ENCODE measurements around the gene MEOX2. TPM values are rescaled to one million over a fixed set of nuclear protein-coding genes. Genes with fewer than 3 reads are reported as not detected.
A peak's percentile ranks its signal among the peaks of the same experiment; 100 is the strongest.

MEOX2 gene
- polyA plus RNA-seq, 1 of the 3 experiments (the other 2 are of a cell fraction), result not detected

DNA sequence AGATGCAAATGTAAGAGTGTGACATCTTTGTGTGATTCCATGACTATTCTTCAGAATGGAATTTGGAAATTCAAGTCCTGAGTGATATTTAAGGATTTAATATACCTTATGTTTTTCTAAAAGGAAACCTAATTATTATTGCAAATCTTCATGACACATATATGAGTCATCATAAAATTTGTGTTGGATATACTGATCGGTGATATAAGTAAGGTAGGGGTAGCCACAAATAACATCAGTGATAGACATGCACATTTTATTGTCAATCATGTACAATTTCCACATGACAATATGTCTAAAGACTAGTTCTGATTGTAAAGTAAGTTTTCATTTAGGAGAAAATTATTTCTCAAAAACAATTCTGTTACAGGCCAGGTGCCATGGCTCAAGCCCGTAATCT is 65.0 kb downstream of the MEOX2 start:
- Histone ChIP-seq H3K27me3 (ENCODE audit: insufficient read depth) (0 out of 2 replicates have a peak, but pooled peaks cover 4% of the 10 kb centered on the region), H3K9ac (no peak overlapping the region), H2AFZ (ENCODE audit: low read depth) (no peak overlapping the region), H3K4me1 (ENCODE audit: control insufficient read depth in 1 of 2, insufficient read depth in 2 of 2, low read depth in 1 of 2, low read length in 1 of 2) (no peaks in the 10 kb centered on the region; a peak in 1 of 4 replicates), H3F3A (replicated peaks; ENCODE audit: insufficient read depth) (no peaks in the 10 kb centered on the region), H4K20me1 (ENCODE audit: insufficient read depth) (no peaks in the 10 kb centered on the region), H3K4me2 (no peak overlapping the region), H3K9me2 (no peaks in the 10 kb centered on the region), H3K79me2 (ENCODE audit: insufficient read depth) (no peaks in the 10 kb centered on the region), H3K36me3 (replicated peaks in 1 of 2; ENCODE audit: control insufficient read depth in 1 of 2, insufficient read depth in 2 of 2, low read length in 1 of 2) (no peaks in the 10 kb centered on the region), H3K4me3 (ENCODE audit: low read depth in 2 of 2, low read length in 1 of 2) (no peak overlapping the region), H3K9me3 (no peaks in the 10 kb centered on the region), H3K27ac (ENCODE audit: low read depth in 2 of 2, low read length in 1 of 2) (no peak overlapping the region)
- ChIA-PET POLR2A (no interaction called here), CTCF (interaction anchor here (1.2 kb wide), 1 partner anchor 18 kb away, joined by 3 read pairs; no protein-coding TSS in a partner anchor)
- TF ChIP-seq, protein P1, sequence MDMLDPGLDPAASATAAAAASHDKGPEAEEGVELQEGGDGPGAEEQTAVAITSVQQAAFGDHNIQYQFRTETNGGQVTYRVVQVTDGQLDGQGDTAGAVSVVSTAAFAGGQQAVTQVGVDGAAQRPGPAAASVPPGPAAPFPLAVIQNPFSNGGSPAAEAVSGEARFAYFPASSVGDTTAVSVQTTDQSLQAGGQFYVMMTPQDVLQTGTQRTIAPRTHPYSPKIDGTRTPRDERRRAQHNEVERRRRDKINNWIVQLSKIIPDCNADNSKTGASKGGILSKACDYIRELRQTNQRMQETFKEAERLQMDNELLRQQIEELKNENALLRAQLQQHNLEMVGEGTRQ (IDR thresholded peaks at IDR 0.05; ENCODE audit: borderline replicate concordance, low read depth, low read length), result no peak
- no peak for TF ChIP-seq POLR2AphosphoS5 (IDR thresholded peaks at IDR 0.05; ENCODE audit: low read depth, low read length)
- TF ChIP-seq, protein P2, sequence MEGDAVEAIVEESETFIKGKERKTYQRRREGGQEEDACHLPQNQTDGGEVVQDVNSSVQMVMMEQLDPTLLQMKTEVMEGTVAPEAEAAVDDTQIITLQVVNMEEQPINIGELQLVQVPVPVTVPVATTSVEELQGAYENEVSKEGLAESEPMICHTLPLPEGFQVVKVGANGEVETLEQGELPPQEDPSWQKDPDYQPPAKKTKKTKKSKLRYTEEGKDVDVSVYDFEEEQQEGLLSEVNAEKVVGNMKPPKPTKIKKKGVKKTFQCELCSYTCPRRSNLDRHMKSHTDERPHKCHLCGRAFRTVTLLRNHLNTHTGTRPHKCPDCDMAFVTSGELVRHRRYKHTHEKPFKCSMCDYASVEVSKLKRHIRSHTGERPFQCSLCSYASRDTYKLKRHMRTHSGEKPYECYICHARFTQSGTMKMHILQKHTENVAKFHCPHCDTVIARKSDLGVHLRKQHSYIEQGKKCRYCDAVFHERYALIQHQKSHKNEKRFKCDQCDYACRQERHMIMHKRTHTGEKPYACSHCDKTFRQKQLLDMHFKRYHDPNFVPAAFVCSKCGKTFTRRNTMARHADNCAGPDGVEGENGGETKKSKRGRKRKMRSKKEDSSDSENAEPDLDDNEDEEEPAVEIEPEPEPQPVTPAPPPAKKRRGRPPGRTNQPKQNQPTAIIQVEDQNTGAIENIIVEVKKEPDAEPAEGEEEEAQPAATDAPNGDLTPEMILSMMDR (IDR thresholded peaks at IDR 0.05), result no peak
- WGBS (ENCODE audit: low lambda C conversion rate), result 5% methylated on average over 2 of the region's 2 CpGs
- no peak for DNase-seq

DNA sequence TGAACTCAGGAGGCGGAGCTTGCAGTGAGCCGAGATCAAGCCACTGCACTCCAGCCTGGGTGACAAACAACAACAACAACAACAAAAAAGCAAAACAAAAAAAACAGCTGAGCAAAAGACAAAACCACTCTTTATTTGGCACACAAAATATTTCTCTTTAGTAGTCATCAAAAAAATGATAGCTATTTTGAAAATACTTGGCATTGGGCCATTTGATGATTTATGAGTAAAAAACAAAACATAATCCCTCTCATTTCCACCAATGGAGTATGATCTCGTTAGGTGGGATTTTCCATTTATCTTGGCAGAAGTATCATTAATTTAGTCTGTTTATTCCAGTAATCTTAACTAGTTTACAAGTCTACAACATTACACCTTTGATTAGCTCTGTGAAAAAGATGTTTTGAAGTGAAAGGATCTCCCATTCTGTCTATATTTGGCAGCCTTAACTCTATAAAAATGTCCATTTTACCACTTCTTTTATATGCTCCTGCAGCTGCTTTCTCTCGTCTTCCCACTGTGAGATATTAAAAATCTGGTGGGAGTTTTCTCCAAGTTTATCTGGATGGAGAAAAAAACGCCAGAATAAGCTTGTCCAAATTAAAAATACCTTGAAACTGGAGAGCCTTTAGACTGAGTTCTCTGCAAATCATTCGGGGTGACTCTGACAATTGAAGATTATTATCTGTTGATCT is 65.8 kb downstream of the MEOX2 start:
- TF ChIP-seq, protein P1 (IDR thresholded peaks at IDR 0.05; ENCODE audit: borderline replicate concordance, low read depth, low read length), result no peak
- TF ChIP-seq JUND (IDR thresholded peaks at IDR 0.05), result no peak
- no peak for TF ChIP-seq TCF12 (IDR thresholded peaks at IDR 0.05)
- TF ChIP-seq, protein P3, sequence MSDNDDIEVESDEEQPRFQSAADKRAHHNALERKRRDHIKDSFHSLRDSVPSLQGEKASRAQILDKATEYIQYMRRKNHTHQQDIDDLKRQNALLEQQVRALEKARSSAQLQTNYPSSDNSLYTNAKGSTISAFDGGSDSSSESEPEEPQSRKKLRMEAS (IDR thresholded peaks at IDR 0.05; ENCODE audit: low read depth), result no peak
- no peak for TF ChIP-seq RCOR1 (IDR thresholded peaks at IDR 0.05; ENCODE audit: low read length)
- no peak for TF ChIP-seq NRF1 (IDR thresholded peaks at IDR 0.05; ENCODE audit: low read depth, low read length)
- no peak for TF ChIP-seq ELF1 (IDR thresholded peaks at IDR 0.05)
- ChIA-PET POLR2A (no interaction called here), CTCF (interaction anchor here (0.7 to 1.2 kb wide), 5 partner anchors 17 to 421 kb away, joined by 3 to 4 read pairs (median 3); no protein-coding TSS in a partner anchor)
- Histone ChIP-seq H3K9me2 (no peaks in the 10 kb centered on the region), H3K9ac (no peak overlapping the region), H3K4me2 (peak overlapping the region; percentile 16; the same call in 1 of the 2 replicates), H3K27me3 (ENCODE audit: insufficient read depth) (0 out of 2 replicates have a peak, but pooled peaks cover 4% of the 10 kb centered on the region), H3K9me3 (no peaks in the 10 kb centered on the region), H3K4me3 (ENCODE audit: low read depth in 2 of 2, low read length in 1 of 2) (no peak overlapping the region), H3K36me3 (replicated peaks in 1 of 2; ENCODE audit: control insufficient read depth in 1 of 2, insufficient read depth in 2 of 2, low read length in 1 of 2) (no peaks in the 10 kb centered on the region), H3F3A (replicated peaks; ENCODE audit: insufficient read depth) (no peaks in the 10 kb centered on the region), H4K20me1 (ENCODE audit: insufficient read depth) (no peaks in the 10 kb centered on the region), H2AFZ (ENCODE audit: low read depth) (no peak overlapping the region; the same call in 1 of the 2 replicates), H3K27ac (ENCODE audit: low read depth in 2 of 2, low read length in 1 of 2) (no peak overlapping the region), H3K4me1 (ENCODE audit: control insufficient read depth in 1 of 2, insufficient read depth in 2 of 2, low read depth in 1 of 2, low read length in 1 of 2) (no peaks in the 10 kb centered on the region; a peak in 1 of 4 replicates), H3K79me2 (ENCODE audit: insufficient read depth) (no peaks in the 10 kb centered on the region)
- DNase-seq, result no peak
- WGBS (ENCODE audit: low lambda C conversion rate), result 4% methylated on average over 6 of the region's 6 CpGs

Measured in SK-N-SH (cell line).